Right atrium auricular region (tissue), 2 donors: Measurements from ENCODE around the gene OS9. TPM values are rescaled to one million over a fixed set of nuclear protein-coding genes. Genes with fewer than 3 reads are reported as not detected.

Experiments
- DNase-seq: peaks from one replicate; pipeline ENCODE4 v3.0.0-alpha.2; 2019; ENCODE audit warnings: low spot score
- H3K27ac ChIP-seq, 2 donors: fragments of 200-600 bp; sonication (generic); 1 replicate in 1 of 2; 2 replicates in 1 of 2; pipeline ENCODE4 v1.5.1; 2016 to 2019
- H3K27me3 ChIP-seq, 2 donors: fragments of 200-600 bp; sonication (generic); one replicate each; pipeline versions ENCODE4 v1.5.1 to v1.6.0; 2017 to 2019
- H3K36me3 ChIP-seq: fragments of 200-600 bp; sonication (generic); one replicate; pipeline ENCODE4 v1.5.1; 2016
- H3K4me1 ChIP-seq, 2 donors: fragments of 200-600 bp; sonication (generic); one replicate each; pipeline versions ENCODE4 v1.5.1 to v1.6.0; 2017 to 2019
- H3K4me3 ChIP-seq, 2 donors: fragments of 200-600 bp; sonication (generic); 1 replicate in 1 of 2; 2 replicates in 1 of 2; pipeline ENCODE4 v1.5.1; 2017 to 2019; ENCODE audit warnings: mild to moderate bottlenecking in 1 of 2, moderate library complexity in 1 of 2
- H3K9me3 ChIP-seq, 2 donors: fragments of 200-600 bp; sonication (generic); one replicate each; pipeline ENCODE4 v1.5.1; 2019
- CTCF ChIP-seq, 2 donors: fragments of 200-600 bp; sonication (generic); IDR thresholded peaks; one replicate each; pipeline ENCODE4 v1.5.1; 2019; ENCODE audit warnings: antibody characterized with exemption in 2 of 2
- microRNA-seq, 2 donors: library from miRNA; unstranded; fragments of <30 nt; microRNA quantifications; one replicate each; pipeline ENCODE4, GENCODE V29; 2016 to 2017; ENCODE audit warnings: borderline number of aligned reads in 2 of 2, borderline replicate concordance in 1 of 2
- total RNA-seq, 2 donors: library from RNA; depleted of rRNA; stranded (reverse); fragments of >200 nt; gene quantifications; one replicate each; pipeline ENCODE4 v1.1.0, GENCODE V29; 2016

Gene OS9
- total RNA-seq, 2 donors from 2014 or later: 161 to 173 TPM

- DNase-seq: no peak
- TF ChIP-seq CTCF (IDR thresholded peaks at IDR 0.05): no peak
- Histone ChIP-seq H3K4me1 (peaks cover 0 to 42% of the 10 kb centered on the region in 2 donors), H3K36me3 (peaks cover 16% of the 10 kb centered on the region), H3K4me3 (no peak overlapping the region), H3K27me3 (peaks cover 0 to 16% of the 10 kb centered on the region in 2 donors), H3K9me3 (no peaks in the 10 kb centered on the region), H3K27ac (no peak overlapping the region)
Measured at GRCh38 chr12:57767305-57767698, 73.4 kb downstream of the OS9 start.

- DNase-seq: no peak
- no peak for TF ChIP-seq CTCF (IDR thresholded peaks at IDR 0.05)
- peaks cover 0 to 46% of the 10 kb centered on the region in 2 donors for H3K4me1 ChIP-seq
Measured at GRCh38 chr12:57767876-57768275, 73.9 kb downstream of the OS9 start.

GRCh38 chr12:57769594-57769993 lies 75.7 kb downstream of the OS9 start:
- DNase-seq: no peak
- Histone ChIP-seq H3K4me3 (no peak overlapping the region), H3K36me3 (peaks cover 16% of the 10 kb centered on the region), H3K27ac (no peak overlapping the region), H3K27me3 (peaks cover 0 to 15% of the 10 kb centered on the region in 2 donors), H3K4me1 (peaks cover 0 to 51% of the 10 kb centered on the region in 2 donors), H3K9me3 (no peaks in the 10 kb centered on the region)
- TF ChIP-seq CTCF (IDR thresholded peaks at IDR 0.05): no peak

More at GRCh38 chr12:57767876-57768275, 73.9 kb downstream of the OS9 start:
- H3K36me3 ChIP-seq: peaks cover 16% of the 10 kb centered on the region
- peaks cover 0 to 16% of the 10 kb centered on the region in 2 donors for H3K27me3 ChIP-seq
- no peak overlapping the region for H3K27ac ChIP-seq
- H3K4me3 ChIP-seq: no peak overlapping the region
- H3K9me3 ChIP-seq: no peaks in the 10 kb centered on the region

GRCh38 chr12:57770734-57771133 lies 76.8 kb downstream of the OS9 start:
- Histone ChIP-seq H3K4me3 (no peak overlapping the region), H3K27me3 (peaks cover 0 to 4% of the 10 kb centered on the region in 2 donors), H3K9me3 (no peaks in the 10 kb centered on the region), H3K36me3 (peaks cover 16% of the 10 kb centered on the region), H3K4me1 (peaks cover 0 to 40% of the 10 kb centered on the region in 2 donors), H3K27ac (no peak overlapping the region)
- no peak for DNase-seq
- TF ChIP-seq CTCF (IDR thresholded peaks at IDR 0.05): no peak

Small RNAs within 50 kb of the gene (microRNA-seq; reads per million reads assigned to microRNA genes)
- 0 reads per million in 2 donors for gene MIR6759

Other genes with a start within 250 kb of the OS9 start
- gene INHBE, start 238.8 kb upstream of the OS9 start, total RNA-seq: not detected
- gene GLI1, start 234.3 kb upstream of the OS9 start, total RNA-seq: 1 to 10 TPM in 1 of 2 donors, not detected in 1; 1.2 TPM
- 1 to 10 TPM; 3.4 to 4.2 TPM for gene ARHGAP9, start 214.3 kb upstream of the OS9 start, total RNA-seq
- 10 to 100 TPM; 36.9 to 41.0 TPM for gene MARS1, start 206.1 kb upstream of the OS9 start, total RNA-seq
- 10 to 100 TPM; 19.8 to 25.0 TPM for gene DDIT3, start 173.6 kb upstream of the OS9 start, total RNA-seq
- 10 to 100 TPM; 12.5 to 14.4 TPM for gene MBD6, start 171.3 kb upstream of the OS9 start, total RNA-seq
- gene DCTN2, start 146.9 kb upstream of the OS9 start, total RNA-seq: 100 to 1,000 TPM; 109 to 114 TPM
- under 1 TPM; 0.11 to 0.12 TPM for gene KIF5A, start 144.1 kb upstream of the OS9 start, total RNA-seq
- gene PIP4K2C, start 102.9 kb upstream of the OS9 start, total RNA-seq: 10 to 100 TPM; 22.1 to 25.2 TPM
- gene DTX3, start 89.3 kb upstream of the OS9 start, total RNA-seq: 10 to 100 TPM; 22.3 to 32.5 TPM
- 10 to 100 TPM in 1 of 2 donors, 1 to 10 TPM in 1; 7.4 to 11.0 TPM for gene ARHGEF25, start 82.7 kb upstream of the OS9 start, total RNA-seq
- gene B4GALNT1, start 60.9 kb upstream of the OS9 start, total RNA-seq: 1 to 10 TPM; 3.5 to 4.4 TPM
- gene AGAP2, start 44.6 kb downstream of the OS9 start, total RNA-seq: 1 to 10 TPM in 1 of 2 donors, under 1 TPM in 1; 0.75 to 4.8 TPM
- 10 to 100 TPM; 50.3 to 59.6 TPM for gene TSPAN31, start 50.9 kb downstream of the OS9 start, total RNA-seq
- 10 to 100 TPM; 32.1 to 59.7 TPM for gene CDK4, start 58.2 kb downstream of the OS9 start, total RNA-seq
- gene MARCHF9, start 61.0 kb downstream of the OS9 start, total RNA-seq: 10 to 100 TPM in 1 of 2 donors, 1 to 10 TPM in 1; 8.4 to 11.6 TPM
- gene CYP27B1, start 72.9 kb downstream of the OS9 start, total RNA-seq: under 1 TPM; 0.28 to 0.33 TPM
- 1 to 10 TPM; 1.5 to 8.5 TPM for gene METTL1, start 78.0 kb downstream of the OS9 start, total RNA-seq
- 1 to 10 TPM; 1.9 to 3.6 TPM for gene EEF1AKMT3, start 78.5 kb downstream of the OS9 start, total RNA-seq
- 10 to 100 TPM; 20.0 to 23.2 TPM for gene TSFM, start 88.7 kb downstream of the OS9 start, total RNA-seq
- 1 to 10 TPM; 1.3 to 2.6 TPM for gene AVIL, start 124.6 kb downstream of the OS9 start, total RNA-seq
- gene CTDSP2, start 152.6 kb downstream of the OS9 start, total RNA-seq: 100 to 1,000 TPM in 1 of 2 donors, 10 to 100 TPM in 1; 67.6 to 105 TPM
- gene ATP23, start 247.4 kb downstream of the OS9 start, total RNA-seq: 1 to 10 TPM; 2.6 to 6.0 TPM